ENCODE data around the gene CTNNA2. TPM values are rescaled to one million over a fixed set of nuclear protein-coding genes. Genes with fewer than 3 reads are reported as not detected.

The CTNNA2 gene
- total and polyA plus RNA-seq, 8 donors, result 0.08 to 0.56 (median 0.17) TPM; not detected in 2

DNA sequence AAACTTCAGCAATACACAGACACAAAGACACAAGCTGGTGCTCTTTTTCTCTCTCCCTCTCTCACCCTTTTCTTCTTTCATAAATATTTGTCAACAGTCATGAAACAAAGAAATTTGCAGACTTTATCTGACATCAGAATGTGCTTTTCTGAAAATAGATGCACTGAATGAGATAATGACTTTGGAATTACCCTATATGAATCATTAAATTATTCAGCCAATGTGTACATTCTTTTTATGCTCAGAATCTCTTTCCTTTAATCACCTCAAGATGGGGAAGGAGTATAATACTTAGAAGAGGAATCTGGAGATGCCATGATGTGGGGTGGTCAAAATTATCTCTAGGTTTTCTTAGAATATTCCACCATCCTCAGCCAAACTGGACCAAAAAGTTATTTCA lies 501.8 kb downstream of the CTNNA2 start:
- no peak overlapping the region for H3K4me3 ChIP-seq
- intact Hi-C loops (cut with DNase I), result no loop called here
- no peaks in the 10 kb centered on the region for H3K36me3 ChIP-seq
- no peak for ATAC-seq
- no peaks in the 10 kb centered on the region for H3K4me1 ChIP-seq
- H3K27me3 ChIP-seq, result no peaks in the 10 kb centered on the region
- no peaks in the 10 kb centered on the region for H3K9me3 ChIP-seq
- TF ChIP-seq, protein P1, sequence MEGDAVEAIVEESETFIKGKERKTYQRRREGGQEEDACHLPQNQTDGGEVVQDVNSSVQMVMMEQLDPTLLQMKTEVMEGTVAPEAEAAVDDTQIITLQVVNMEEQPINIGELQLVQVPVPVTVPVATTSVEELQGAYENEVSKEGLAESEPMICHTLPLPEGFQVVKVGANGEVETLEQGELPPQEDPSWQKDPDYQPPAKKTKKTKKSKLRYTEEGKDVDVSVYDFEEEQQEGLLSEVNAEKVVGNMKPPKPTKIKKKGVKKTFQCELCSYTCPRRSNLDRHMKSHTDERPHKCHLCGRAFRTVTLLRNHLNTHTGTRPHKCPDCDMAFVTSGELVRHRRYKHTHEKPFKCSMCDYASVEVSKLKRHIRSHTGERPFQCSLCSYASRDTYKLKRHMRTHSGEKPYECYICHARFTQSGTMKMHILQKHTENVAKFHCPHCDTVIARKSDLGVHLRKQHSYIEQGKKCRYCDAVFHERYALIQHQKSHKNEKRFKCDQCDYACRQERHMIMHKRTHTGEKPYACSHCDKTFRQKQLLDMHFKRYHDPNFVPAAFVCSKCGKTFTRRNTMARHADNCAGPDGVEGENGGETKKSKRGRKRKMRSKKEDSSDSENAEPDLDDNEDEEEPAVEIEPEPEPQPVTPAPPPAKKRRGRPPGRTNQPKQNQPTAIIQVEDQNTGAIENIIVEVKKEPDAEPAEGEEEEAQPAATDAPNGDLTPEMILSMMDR (IDR thresholded peaks at IDR 0.05), result no peak
- H3K27ac ChIP-seq, result no peak overlapping the region
- no peak for DNase-seq

DNA sequence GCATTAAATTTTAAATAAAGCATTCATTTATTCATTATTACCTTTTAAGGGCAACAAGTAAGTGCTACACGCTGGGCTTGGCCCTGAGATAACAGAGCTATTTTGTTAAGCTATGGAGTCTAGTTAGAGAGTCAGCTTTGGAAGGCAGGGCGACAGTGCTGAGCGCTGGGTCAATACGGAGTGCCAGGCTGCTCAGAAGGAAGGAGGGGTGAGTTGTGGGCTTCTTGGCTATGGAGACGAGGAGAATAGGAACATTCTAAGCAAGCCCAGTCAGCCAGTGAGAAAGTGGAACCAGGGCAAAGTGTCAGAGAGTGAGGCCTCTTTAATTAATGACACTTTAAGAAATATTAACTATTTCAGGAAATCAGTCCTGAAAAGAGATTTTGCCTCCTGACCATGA lies 503.3 kb downstream of the CTNNA2 start:
- intact Hi-C loops (cut with DNase I), result no loop called here
- Histone ChIP-seq H3K4me3 (no peak overlapping the region), H3K4me1 (no peaks in the 10 kb centered on the region), H3K36me3 (no peaks in the 10 kb centered on the region), H3K27me3 (no peaks in the 10 kb centered on the region), H3K27ac (no peak overlapping the region), H3K9me3 (no peaks in the 10 kb centered on the region)
- ATAC-seq (no peak), DNase-seq (no peak)
- TF ChIP-seq, protein P1 (IDR thresholded peaks at IDR 0.05), result no peak

GRCh38 chr2:80019571-80020460 lies 507.0 kb downstream of the CTNNA2 start:
- TF ChIP-seq, protein P1 (IDR thresholded peaks at IDR 0.05), result no peak
- Histone ChIP-seq H3K27ac (no peak overlapping the region), H3K4me1 (no peaks in the 10 kb centered on the region), H3K36me3 (no peaks in the 10 kb centered on the region), H3K4me3 (no peak overlapping the region), H3K27me3 (no peaks in the 10 kb centered on the region), H3K9me3 (no peaks in the 10 kb centered on the region)
- intact Hi-C loops (cut with DNase I), result no loop called here
- ATAC-seq (no peak), DNase-seq (no peak)

DNA sequence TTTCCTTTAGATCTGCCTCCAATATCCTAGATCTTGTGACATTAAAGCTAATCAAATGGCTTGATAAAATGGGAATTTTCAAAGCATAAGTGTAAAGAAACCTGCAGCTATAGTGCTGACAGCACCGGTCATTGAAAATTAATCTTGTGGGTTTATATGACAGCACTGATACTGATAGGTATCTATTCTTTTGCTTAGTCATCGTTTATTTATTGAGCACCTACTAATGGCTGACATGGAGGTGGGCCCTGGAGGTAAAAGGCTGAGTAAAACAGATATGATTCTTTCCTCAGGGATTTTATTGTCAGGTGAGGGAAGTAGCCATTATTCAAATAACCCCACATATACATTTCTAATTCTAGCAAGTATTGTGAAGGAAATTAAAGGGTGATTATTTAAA lies 509.2 kb downstream of the CTNNA2 start:
- DNase-seq (no peak), ATAC-seq (no peak)
- no peaks in the 10 kb centered on the region for H3K27me3 ChIP-seq
- TF ChIP-seq, protein P1 (IDR thresholded peaks at IDR 0.05), result no peak
- H3K36me3 ChIP-seq, result no peaks in the 10 kb centered on the region
- no peak overlapping the region for H3K27ac ChIP-seq
- H3K9me3 ChIP-seq, result no peaks in the 10 kb centered on the region
- no peaks in the 10 kb centered on the region for H3K4me1 ChIP-seq
- intact Hi-C loops (cut with DNase I), result no loop called here
- H3K4me3 ChIP-seq, result no peak overlapping the region

DNA sequence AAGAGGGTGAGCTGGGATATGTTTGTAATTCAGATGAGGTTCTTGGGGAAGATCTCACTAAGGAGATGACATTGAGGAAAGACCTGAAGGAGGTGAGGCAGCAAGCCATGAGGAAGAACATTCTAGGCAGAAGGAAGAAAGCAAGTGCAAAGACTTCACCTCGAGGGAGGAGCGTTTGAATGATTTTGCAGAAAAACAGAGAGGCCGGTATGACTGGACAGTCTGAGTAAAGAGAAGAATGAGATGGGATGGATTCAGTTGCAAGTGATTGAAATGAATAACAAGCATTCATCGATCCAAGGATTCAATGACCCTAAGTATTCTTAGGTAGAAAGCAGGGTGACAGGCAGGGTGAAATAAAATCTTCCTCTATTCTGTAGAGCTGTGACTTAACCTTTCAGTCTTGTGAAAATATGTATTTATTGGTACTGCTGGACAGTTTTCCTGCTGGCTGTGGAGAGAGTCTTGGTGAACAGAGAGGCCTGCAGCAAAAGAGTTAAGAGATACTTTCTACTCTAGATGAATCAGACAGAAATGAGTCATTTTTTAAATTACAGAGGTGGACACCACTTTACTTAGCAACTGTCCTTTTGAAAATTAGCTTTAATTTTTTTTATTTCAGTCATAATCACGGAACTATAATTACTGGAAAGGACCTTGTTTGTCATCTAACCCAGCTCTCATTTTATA lies 513.3 kb downstream of the CTNNA2 start:
- no peak for ATAC-seq
- DNase-seq, result no peak
- Histone ChIP-seq H3K27ac (no peak overlapping the region), H3K9me3 (no peaks in the 10 kb centered on the region), H3K4me3 (no peak overlapping the region), H3K27me3 (no peaks in the 10 kb centered on the region), H3K36me3 (no peaks in the 10 kb centered on the region), H3K4me1 (no peaks in the 10 kb centered on the region)
- TF ChIP-seq, protein P1 (IDR thresholded peaks at IDR 0.05), result no peak
- intact Hi-C loops (cut with DNase I), result no loop called here

Data from left lung (tissue), 10 donors.